ENCODE results near the gene GPR108. TPM values are rescaled to one million over a fixed set of nuclear protein-coding genes. Genes with fewer than 3 reads are reported as not detected.

GPR108 gene
- total RNA-seq, 4 donors from 2014 or later = 44.0 to 68.8 (median 60.1) TPM

DNA sequence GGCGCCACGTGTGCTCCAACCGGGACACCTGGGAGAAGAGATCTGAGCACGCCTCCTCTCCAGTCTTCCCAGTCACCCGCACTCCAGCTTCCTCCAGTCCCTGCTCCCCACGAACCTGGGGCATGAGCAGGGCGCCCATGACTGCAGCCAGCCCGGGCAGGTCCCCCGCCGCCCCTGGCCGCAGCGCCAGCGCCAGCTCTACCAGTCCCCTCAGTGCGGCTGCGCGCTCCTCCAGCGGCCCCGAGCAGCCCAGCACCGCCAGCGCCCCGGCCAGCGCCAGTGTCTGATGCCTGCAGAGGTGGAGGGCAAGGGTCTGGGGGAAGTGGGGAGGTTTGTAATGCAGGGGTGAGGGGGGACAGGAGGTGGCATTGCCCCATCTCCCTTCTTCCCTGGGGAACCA is 16.8 kb upstream of the GPR108 start:
- Histone ChIP-seq H3K27ac (peak overlapping the region in 1 of 4 donors; percentile 79), H3K4me3 (no peak overlapping the region)
- no CpG with 5 or more reads among the region's 22 CpGs for WGBS, 2 donors (ENCODE audit: low coverage in 1 of 2)

DNA sequence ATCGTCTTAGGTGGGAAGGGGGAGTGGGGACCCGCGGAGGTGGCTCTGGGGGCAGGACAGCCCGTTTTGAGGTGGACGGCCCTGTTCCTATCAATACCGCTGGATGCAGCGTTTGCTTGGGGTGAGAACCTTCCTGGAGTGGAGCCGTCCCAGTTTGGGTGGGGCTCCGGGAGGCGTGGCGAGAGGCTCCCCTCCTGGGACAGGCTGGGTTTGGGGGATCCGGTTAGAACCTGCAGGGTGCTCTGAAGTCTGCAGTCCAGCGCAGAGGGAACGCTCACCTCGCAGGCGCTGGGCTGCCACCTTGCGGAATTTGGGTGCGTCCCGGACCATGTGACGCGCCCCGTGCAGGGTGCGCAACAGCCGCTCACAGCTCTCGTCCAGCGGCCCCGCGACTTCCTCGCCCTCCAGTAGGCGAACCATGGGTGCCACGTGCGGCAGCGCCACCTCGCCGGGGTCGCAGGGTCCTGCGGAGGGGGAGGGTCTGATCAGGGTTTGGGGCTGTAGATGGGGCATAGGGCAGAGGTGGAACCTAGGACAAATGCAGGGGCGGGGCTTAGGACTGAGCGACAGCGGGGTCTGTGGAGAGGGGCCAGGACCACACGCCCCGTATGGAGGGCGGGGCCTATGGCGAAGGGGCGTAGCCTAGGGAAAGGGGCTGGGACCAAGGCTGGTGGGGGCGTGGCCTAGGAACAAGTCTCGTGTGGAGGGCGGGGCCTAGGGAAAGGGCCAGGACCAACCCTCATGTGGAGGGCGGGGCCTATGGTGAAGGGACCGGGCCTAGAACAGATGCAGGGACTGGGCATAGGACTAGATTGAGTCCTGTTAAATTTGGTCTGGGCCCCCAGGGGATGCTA is 16.0 kb upstream of the GPR108 start:
- ATAC-seq = peak; percentile 88
- peak overlapping the region in 3 of 4 donors; percentile 78 to 79 (median 78) for H3K27ac ChIP-seq
- WGBS, 2 donors (ENCODE audit: low coverage in 1 of 2) = 10 to 32% methylated on average over 3 to 9 of the region's 50 CpGs
- H3K36me3 ChIP-seq = peaks cover 0 to 42% of the 10 kb centered on the region in 2 donors
- H3K27me3 ChIP-seq = no peaks in the 10 kb centered on the region
- peak overlapping the region; percentile 15 to 46 for H3K4me3 ChIP-seq
- peaks cover 0 to 17% (median 9%) of the 10 kb centered on the region in 3 donors for H3K4me1 ChIP-seq
- no peaks in the 10 kb centered on the region for H3K9me3 ChIP-seq
- TF ChIP-seq EP300 (IDR thresholded peaks at IDR 0.05) = no peak
- peak; percentile 39 for TF ChIP-seq POLR2AphosphoS5 (IDR thresholded peaks at IDR 0.05)
- TF ChIP-seq, protein P1, sequence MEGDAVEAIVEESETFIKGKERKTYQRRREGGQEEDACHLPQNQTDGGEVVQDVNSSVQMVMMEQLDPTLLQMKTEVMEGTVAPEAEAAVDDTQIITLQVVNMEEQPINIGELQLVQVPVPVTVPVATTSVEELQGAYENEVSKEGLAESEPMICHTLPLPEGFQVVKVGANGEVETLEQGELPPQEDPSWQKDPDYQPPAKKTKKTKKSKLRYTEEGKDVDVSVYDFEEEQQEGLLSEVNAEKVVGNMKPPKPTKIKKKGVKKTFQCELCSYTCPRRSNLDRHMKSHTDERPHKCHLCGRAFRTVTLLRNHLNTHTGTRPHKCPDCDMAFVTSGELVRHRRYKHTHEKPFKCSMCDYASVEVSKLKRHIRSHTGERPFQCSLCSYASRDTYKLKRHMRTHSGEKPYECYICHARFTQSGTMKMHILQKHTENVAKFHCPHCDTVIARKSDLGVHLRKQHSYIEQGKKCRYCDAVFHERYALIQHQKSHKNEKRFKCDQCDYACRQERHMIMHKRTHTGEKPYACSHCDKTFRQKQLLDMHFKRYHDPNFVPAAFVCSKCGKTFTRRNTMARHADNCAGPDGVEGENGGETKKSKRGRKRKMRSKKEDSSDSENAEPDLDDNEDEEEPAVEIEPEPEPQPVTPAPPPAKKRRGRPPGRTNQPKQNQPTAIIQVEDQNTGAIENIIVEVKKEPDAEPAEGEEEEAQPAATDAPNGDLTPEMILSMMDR (IDR thresholded peaks at IDR 0.05) = peak in 3 of 4 experiments; percentile 64 to 82 (median 67)
- no peak for TF ChIP-seq POLR2A (IDR thresholded peaks at IDR 0.05)

More for the DNA sequence above, 16.8 kb upstream of the GPR108 start:
- TF ChIP-seq EP300 (IDR thresholded peaks at IDR 0.05) (no peak), POLR2A (IDR thresholded peaks at IDR 0.05) (no peak), POLR2AphosphoS5 (IDR thresholded peaks at IDR 0.05) (no peak)
- TF ChIP-seq, protein P1 (IDR thresholded peaks at IDR 0.05) = no peak
- H3K27me3 ChIP-seq = no peaks in the 10 kb centered on the region
- no peak for ATAC-seq
- H3K9me3 ChIP-seq = no peaks in the 10 kb centered on the region
- peaks cover 0 to 36% of the 10 kb centered on the region in 2 donors for H3K36me3 ChIP-seq
- H3K4me1 ChIP-seq = peaks cover 0 to 17% (median 9%) of the 10 kb centered on the region in 3 donors

DNA sequence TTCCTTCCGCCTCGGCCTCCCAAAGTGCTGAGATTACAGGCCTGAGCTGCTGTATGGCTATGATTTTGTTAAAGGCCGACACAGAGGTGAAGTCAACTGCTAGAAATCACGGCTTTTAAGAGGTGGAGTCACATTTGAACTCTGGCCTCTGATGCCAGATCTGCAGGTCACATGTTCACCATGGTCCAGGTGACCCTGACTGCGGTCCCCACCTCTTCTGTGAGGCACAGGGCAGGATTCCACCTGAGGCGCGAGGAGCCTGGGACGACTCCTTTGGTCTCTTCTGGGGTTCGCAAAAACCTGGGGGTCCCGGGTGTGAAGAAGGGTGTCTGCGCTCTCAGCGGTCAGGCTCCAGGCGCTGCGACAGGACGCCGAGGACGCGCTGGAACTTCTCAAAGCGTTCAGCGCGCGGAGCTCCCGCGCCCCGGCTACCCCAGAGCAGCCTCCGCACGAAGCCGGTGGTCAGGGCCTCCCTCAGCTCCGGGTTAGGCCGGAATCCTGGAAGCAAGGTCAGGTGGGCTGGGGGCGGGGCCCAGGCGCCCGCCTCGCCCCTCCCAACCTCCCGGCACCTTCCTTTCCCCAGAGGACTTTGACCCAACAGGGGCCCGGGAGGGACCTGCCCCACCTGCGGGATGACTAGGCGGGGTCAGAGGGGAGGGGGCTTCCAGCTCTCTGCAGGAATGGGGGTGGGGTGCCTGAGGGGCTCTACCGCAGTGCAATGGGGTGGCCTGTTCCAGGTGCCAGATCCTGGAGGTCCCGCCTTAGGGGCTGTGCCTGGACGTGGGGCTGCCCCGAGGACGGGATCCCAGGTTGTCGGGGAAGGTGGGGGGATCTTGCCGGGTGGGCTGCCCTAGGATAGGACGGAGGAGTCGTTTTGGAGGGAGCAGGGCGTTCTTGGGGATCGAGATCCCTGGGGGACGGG is 15.1 kb upstream of the GPR108 start:
- H3K4me1 ChIP-seq = peaks cover 0 to 17% (median 9%) of the 10 kb centered on the region in 3 donors
- peaks cover 0 to 51% of the 10 kb centered on the region in 2 donors for H3K36me3 ChIP-seq
- H3K9me3 ChIP-seq = no peaks in the 10 kb centered on the region
- H3K27ac ChIP-seq = peak overlapping the region in 3 of 4 donors; percentile 78 to 79 (median 78)
- H3K27me3 ChIP-seq = no peaks in the 10 kb centered on the region
- no peak for TF ChIP-seq EP300 (IDR thresholded peaks at IDR 0.05)
- no peak for TF ChIP-seq POLR2A (IDR thresholded peaks at IDR 0.05)
- no peak for TF ChIP-seq POLR2AphosphoS5 (IDR thresholded peaks at IDR 0.05)
- TF ChIP-seq, protein P1 (IDR thresholded peaks at IDR 0.05) = no peak
- no peak for ATAC-seq
- peak overlapping the region in 1 of 2 donors; percentile 46 for H3K4me3 ChIP-seq
- 20 to 71% methylated on average over 1 to 4 of the region's 50 CpGs for WGBS, 2 donors (ENCODE audit: low coverage in 1 of 2)

DNA sequence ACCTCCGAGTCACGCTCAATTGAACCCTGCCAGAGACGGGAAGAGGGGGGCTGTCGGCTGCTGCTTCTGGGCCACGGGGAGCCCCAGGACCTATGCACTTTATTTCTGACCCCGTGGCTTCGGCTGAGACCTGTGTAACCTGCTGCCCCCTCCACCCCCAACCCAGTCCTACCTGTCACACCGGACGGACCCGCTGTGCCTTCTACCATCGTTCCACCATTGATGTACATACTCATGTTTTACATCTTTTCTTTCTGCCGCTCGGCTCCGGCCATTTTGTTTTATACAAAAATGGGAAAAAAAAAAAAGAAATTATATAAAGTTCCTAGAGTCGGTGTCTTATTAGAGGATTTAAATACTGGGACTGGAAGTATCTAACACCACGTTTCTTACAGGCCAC is 13.8 kb upstream of the GPR108 start:
- H3K4me3 ChIP-seq = no peak overlapping the region
- H3K4me1 ChIP-seq = peaks cover 0 to 21% (median 10%) of the 10 kb centered on the region in 3 donors
- H3K27ac ChIP-seq = peak overlapping the region in 1 of 4 donors; percentile 67
- H3K36me3 ChIP-seq = peaks cover 0 to 64% of the 10 kb centered on the region in 2 donors
- H3K27me3 ChIP-seq = no peaks in the 10 kb centered on the region
- TF ChIP-seq EP300 (IDR thresholded peaks at IDR 0.05) = no peak
- TF ChIP-seq POLR2A (IDR thresholded peaks at IDR 0.05) = no peak
- TF ChIP-seq POLR2AphosphoS5 (IDR thresholded peaks at IDR 0.05) = no peak
- TF ChIP-seq, protein P1 (IDR thresholded peaks at IDR 0.05) = no peak
- no peaks in the 10 kb centered on the region for H3K9me3 ChIP-seq
- ATAC-seq = no peak
- 50 to 84% methylated on average over 1 to 16 of the region's 16 CpGs for WGBS, 2 donors (ENCODE audit: low coverage in 1 of 2)
